Right lobe of liver (tissue), 4 donors: Measurements from ENCODE around the gene PAX5.

Experiments
- POLR2A ChIP-seq: fragments of 450-650 bp; IDR thresholded peaks from one replicate; pipeline ENCODE4 v1.6.1; 2017; ENCODE audit warnings: antibody characterized with exemption, mild to moderate bottlenecking
- TF ChIP-seq, protein P1 (sequence below), 4 donors: fragments of 200-600 bp in 3 of 4; fragments of 450-650 bp in 1 of 4; IDR thresholded peaks; one replicate each; pipeline versions ENCODE4 v1.5.1 to v1.8.0; 2016 to 2022; ENCODE audit warnings: antibody characterized with exemption in 4 of 4, mild to moderate bottlenecking in 2 of 4
- donor health status: DM: no; HTN: no; CAD: no.
- donor health status: DM: no; HTN: no; CAD: no.
- donor health status: DM: no; HTN: yes; CAD: no.

DNA sequence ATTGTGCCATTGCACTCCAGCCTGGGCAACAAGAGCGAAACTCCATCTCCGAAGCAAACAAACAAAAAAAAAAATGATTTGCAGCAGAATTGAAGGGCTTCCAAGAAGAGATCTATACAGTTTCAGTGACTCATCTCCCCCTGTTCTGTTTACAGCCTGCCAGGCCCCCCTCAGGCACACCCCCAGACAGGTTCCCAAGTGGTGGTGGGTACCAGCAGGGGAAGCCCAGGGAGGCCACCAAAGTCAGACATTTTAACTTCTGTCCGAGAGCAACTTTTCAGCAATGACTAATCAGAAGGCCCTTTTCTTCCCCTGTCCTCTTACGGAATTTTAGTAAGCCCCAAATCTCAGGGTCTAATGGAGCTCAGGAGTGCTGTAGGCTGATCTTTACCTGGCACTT is 98.7 kb downstream of the PAX5 start:
- TF ChIP-seq, protein P1, sequence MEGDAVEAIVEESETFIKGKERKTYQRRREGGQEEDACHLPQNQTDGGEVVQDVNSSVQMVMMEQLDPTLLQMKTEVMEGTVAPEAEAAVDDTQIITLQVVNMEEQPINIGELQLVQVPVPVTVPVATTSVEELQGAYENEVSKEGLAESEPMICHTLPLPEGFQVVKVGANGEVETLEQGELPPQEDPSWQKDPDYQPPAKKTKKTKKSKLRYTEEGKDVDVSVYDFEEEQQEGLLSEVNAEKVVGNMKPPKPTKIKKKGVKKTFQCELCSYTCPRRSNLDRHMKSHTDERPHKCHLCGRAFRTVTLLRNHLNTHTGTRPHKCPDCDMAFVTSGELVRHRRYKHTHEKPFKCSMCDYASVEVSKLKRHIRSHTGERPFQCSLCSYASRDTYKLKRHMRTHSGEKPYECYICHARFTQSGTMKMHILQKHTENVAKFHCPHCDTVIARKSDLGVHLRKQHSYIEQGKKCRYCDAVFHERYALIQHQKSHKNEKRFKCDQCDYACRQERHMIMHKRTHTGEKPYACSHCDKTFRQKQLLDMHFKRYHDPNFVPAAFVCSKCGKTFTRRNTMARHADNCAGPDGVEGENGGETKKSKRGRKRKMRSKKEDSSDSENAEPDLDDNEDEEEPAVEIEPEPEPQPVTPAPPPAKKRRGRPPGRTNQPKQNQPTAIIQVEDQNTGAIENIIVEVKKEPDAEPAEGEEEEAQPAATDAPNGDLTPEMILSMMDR (IDR thresholded peaks at IDR 0.05), result no peak
- TF ChIP-seq POLR2A, result no peak
